Glomerular visceral epithelial cell (primary cell): ENCODE measurements around the gene EXOC5.
"Not testable (repeated sequence)": the region's sequence is repeated elsewhere in the genome, so short reads cannot be mapped to it uniquely, and the experiment has no call there.

Experiments
- DNase-seq: peaks from one replicate; pipeline ENCODE4 v3.0.0-alpha.2; 2016; ENCODE audit errors: extremely low spot score

The EXOC5 gene

GRCh38 chr14:57268161-57269069, at the start of gene EXOC5, which contains the start of gene AP5M1:
EXOC5 (minus strand) TSS chr14:57268905; CDS start chr14:57268648, 257 bp downstream.
AP5M1 (plus strand) TSS chr14:57268971; CDS start chr14:57269315, 344 bp downstream.
- peak; percentile 94 for DNase-seq

- DNase-seq, result peak; percentile 78
Observed at GRCh38 chr14:57317248-57317833, 48.6 kb upstream of the EXOC5 start.

DNA sequence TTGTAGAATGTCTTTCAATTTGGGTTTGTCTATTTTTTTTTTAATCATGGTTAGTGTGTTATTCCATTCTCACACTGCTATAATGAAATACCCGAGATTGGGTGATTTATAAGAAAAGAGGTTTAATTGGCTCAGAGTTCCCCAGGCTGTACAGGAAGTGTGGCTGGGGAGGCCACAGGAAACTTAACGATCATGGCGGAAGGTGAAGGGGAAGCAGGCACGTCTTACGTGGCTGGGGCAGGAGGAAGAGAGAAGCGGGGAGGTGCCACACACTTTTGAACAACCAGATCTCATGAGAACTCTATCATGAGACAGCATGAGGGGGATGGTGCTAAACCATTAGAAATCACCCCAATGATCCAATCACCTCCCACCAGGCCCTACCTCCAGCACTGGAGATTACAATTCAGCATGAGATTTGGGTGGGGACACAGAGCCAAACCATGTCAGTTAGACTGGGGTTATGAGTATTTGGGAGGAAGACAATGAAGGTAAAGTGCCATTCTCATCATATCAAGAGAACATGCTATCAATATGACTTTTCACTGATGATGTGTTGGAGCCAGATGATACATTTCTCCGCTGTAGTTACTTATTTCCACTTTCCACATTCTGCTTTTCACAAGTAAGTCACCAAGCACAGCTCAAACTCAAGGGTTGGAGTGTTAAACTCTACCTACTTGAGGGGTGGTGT, 45.8 kb upstream of the EXOC5 start:
- no peak for DNase-seq

GRCh38 chr14:57302883-57303282, 34.2 kb upstream of the EXOC5 start:
- DNase-seq, result no peak

DNA sequence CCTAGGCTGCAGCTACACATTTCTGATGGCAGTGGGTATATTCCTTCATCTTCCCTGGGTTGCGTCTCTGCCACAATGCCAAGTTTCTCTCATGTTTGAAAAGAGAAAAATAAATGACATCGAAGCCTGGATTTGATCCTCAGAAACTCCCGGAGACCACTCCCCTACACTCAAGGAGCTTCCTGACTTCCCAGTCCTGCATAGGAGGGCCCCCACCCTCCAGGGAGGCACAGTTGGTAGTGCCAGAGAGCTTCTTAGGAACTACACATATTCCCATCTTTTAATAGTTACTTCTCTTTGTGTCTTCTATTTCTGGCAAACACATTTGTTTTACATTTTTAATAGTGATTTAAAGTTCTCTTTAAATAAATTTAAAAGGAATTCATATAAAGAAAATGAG, 30.8 kb upstream of the EXOC5 start:
- no peak for DNase-seq

- DNase-seq, result no peak
Observed at GRCh38 chr14:57297852-57298251, 29.1 kb upstream of the EXOC5 start.

DNA sequence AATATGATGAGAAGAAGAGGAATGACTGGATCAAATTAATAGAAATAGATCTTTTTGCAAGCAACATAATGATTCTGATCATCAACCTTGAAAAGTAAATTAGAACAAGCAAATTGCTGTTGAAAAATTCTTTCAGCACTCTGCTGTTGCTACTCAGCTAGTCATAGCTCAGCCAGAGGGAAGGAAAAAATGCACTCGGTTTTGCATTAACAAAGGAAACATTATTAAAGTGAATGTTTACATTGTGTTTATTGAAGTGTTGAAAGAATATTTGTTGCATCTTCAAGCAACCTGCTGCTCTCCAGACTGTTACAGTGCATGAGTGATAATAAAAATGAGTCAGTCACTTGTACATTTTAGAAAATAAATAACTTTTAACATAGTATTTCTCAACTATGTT, 26.5 kb upstream of the EXOC5 start:
- DNase-seq, result no peak

DNA sequence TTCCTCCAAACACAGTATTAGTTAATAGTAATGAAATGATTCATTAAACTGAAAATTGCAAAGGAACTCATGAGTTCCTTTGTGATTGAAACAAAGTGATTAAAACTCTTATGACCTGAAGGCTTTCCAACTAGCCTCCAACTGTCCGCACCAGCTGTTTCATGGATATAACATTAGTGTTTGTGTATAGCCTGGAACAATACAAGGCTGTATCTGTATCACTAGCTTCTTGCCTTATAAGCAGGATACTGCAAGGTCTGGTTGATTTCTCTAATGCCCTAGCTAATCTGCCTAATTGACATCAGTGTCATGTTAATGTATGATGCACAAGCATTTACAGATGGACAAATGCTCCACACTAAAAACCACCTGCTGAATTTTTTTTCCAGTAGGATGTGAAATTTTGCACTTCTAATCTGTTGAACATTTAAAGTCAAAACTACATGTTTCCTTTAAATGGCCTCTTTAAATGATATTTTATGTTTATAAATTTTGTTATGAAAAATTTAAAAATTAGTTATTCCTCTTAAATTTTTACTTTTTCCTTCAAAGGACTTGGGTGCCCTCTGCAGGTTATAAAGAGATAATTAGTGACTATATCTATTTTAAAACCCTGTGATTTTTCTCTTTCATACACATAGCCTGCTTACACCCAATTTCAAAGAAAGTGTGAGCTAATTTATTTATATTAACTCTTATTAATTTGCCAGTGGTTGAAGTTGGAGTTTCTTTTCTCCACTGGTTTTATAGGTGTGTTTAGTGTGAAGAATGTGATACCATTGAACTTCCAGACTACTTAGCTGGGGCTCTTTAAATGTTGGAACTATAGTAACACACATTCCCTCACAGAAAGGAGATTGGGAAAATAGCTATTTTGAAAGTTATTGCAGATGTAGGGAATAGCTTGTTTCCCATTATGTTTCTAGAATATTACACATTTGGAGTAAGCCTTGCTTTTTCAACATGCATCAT, 25.4 kb upstream of the EXOC5 start:
- DNase-seq, result peak; percentile 8

DNA sequence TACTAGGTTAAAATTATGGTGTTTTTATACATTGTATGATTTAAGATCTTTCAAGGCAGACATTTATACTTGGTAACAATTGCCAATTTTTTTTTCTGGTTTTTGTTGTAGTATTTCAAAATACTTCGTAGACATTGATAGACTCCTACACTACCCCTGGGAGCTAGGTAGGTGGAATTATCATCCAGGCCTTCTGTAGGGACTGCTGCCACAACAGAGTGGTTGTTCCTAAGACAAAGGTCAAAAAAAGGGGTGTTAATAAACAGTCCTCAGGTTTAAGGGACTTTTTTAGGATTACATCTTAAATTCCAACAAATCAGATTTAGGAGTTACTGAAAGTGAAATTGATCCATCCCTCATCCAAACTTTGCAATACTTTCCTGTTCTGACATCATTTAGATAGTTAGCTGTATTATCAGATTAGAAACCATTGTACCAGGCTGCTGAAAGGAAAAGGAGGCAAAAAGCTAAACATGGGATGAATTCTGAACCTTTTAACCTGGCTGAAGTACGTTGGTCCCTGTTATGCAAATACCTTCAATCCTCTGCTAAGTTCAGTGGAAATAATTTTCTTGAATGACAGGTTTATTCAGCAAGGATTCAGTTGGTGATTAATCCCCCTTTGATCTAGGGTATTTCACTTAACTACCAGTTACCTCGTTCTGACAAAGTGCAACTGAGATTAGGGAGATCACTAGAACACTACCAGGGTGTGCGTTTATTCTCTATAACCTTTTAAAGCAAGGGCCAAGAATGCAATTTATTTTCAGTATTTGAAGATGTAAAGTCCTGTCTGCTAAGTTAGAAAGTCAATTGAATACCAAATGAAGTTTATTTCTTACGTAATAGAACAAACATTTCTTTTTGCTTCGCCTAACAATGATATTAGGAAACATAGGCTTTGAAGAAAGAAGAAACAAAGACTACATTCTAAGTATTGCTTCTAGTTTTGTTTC, 23.3 kb upstream of the EXOC5 start:
- DNase-seq, result no peak

DNA sequence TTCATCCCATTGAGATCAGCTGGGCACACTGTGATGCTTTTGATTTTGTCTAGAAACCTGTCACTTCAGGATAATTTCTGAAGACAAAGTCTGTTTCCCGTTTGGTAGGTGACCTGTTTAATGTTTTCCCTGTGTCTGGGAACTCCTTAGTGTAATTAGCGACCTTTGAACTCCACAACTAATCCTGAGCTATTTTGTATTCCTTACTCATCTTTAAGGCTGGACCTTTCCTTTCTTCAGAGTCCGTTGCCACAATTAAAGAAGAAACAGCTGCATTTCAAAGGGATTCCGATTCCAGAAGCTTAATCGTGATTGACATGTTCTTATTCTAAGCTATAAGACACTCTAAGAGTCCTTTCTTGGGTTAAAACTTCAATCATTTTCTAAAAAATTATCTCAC, 22.0 kb upstream of the EXOC5 start:
- no peak for DNase-seq

- DNase-seq, result no peak
Observed at GRCh38 chr14:57287745-57288144, 19.0 kb upstream of the EXOC5 start.

DNA sequence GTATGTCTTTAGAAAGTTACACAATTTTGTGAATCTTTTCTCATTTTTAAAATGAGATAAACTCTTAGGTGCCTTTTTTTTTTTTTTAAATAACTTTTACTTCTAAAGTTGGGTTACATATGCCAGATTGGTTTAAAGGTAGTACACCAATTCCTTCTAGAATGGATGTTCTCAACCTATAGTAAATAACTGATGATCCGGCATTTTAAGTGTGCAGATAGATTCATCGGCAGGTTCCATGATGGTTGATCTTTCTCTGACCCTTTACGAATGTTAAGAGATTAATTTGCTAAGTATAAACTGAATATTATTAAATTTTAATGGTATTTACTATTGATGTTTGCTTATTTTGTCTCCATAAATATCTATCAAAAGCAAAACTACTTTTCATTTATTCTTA, 8.4 kb upstream of the EXOC5 start:
- DNase-seq, result no peak

DNA sequence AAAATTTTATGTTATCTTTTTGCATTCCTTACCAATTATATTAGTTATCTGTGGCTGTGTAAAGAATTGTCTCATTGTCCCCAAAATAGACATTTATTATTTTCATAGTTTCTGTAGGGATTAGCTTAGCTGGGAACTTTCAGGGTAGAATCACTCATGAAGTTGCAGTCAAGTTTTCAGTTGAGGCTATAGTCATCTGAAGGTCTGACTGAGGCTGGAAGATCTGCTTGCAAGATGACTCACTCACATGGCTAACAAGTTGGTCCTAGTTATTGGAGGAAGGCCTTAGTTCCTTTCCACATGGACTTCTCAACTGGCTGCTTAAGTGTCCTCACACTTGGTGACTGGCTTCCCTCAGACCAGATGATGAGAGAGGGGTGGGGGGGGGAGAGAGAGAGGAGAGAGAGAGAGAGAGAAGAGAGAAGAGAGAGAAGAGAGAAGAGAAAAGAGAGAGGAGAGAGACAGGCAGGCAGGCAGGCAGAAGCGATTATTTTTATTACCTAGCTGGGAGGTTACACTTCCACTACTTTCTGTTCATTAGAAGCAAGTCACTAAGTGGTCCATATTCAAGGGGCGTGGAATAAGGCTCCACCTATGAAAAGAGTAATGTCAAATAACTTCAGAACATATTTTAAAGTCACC, 6.4 kb upstream of the EXOC5 start:
- no peak for DNase-seq

DNA sequence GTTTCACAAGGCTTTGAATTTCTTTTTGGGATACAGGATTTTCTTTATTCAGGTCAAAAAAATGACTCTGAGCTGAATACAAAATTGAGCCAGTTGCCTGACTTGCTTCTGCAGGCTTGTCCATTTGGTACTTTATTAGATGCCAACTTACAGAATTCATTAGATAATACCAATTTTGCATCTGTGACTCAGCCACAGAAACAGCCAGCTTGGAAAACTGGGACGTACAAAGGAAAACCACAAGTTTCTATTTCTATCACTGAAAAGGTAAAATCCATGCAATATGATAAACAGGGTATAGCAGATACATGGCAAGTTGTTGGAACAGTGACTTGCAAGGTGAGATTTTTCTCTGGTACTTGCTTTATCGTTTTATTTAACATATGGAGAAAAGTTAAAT, 5.8 kb upstream of the EXOC5 start:
- DNase-seq, result no peak

DNA sequence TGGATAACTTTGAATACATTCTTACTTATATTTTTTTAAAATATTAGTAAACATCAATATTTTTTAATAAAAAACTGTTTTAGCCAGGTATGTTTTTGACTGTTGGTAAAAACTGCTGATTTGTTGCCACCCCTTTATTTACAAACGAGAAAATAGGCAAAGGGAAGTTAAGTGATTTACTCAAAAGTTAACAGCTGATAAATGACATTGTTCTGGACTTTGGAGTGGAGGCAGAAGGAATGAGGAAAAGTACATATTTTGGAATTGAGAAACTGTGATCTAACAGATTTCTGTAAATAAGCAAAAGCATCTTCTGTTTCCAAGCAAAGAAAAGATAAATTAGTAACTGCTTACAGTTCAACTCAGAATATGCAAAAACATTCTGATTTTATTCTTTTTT, 4.5 kb upstream of the EXOC5 start:
- DNase-seq, result no peak

DNA sequence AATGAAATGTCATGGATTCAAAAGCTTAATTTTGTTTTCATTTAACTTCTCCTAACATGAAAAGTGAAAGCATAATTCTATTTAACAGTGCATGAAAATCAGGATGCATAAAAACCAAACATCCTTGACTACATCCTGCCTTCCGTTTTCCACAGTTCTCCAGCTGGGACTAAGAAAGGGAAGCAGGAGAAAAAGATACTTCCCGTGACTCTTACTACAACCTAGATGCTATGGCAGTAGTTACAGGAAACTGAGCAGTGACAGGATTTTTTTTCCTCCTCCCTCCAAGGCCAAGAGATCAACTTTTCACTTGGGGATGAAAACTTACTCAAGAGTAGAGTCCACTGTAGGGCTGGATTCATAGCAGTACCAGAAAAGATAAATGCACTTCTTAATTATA, 2.6 kb downstream of the EXOC5 start:
- DNase-seq, result no peak

- no peak for DNase-seq
Observed at GRCh38 chr14:57262117-57262516, 6.6 kb downstream of the EXOC5 start.

DNA sequence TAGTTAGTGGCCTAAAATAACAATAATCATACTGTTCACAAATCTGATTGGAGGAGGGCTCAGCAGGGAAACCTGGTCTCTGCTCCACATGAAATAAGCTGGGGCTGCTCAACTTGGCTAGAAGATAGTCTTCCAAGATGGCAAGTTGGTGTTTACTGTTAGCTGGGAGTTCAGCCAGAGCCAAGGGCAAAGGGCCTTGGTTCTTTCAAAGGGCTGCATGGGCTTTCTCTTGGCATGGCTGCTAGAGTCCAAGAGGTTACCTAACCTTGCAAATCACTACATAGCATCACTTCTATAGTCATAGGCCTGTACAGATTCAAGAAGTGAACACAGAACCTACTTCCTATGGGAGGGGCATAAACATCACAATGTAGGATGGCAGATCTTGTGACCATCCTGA, 7.1 kb downstream of the EXOC5 start:
- no peak for DNase-seq

- no peak for DNase-seq
Observed at GRCh38 chr14:57259672-57260071, 9.0 kb downstream of the EXOC5 start.

- not testable (repeated sequence) for DNase-seq
Observed at GRCh38 chr14:57258221-57258620, 10.5 kb downstream of the EXOC5 start.
